Subcutaneous abdominal adipose tissue (tissue), 5 donors: ENCODE data around the gene CD96.
"Not testable (repeated sequence)": the region's sequence is repeated elsewhere in the genome, so short reads cannot be mapped to it uniquely, and the experiment has no call there.

Experiments used
- H3K27ac ChIP-seq: one replicate; pipeline ENCODE4 v1.7.0; 2013; ENCODE audit warnings: low read depth, mild to moderate bottlenecking, inconsistent platforms, low read length, moderate library complexity
- H3K27me3 ChIP-seq, 5 donors: one replicate each; pipeline ENCODE4 v1.7.0; 2013; ENCODE audit warnings: low read length in 5 of 5, inconsistent platforms in 1 of 5; ENCODE audit not compliant: control insufficient read depth in 5 of 5, insufficient read depth in 4 of 5
- H3K36me3 ChIP-seq, 5 donors: one replicate each; pipeline ENCODE4 v1.7.0; 2013; ENCODE audit warnings: low read length in 5 of 5; ENCODE audit not compliant: control insufficient read depth in 5 of 5, insufficient read depth in 5 of 5
- H3K4me1 ChIP-seq, 5 donors: one replicate each; pipeline ENCODE4 v1.7.0; 2013; ENCODE audit warnings: low read length in 5 of 5, mild to moderate bottlenecking in 3 of 5, moderate library complexity in 1 of 5; ENCODE audit not compliant: control insufficient read depth in 5 of 5, insufficient read depth in 5 of 5
- H3K4me3 ChIP-seq, 5 donors: one replicate each; pipeline ENCODE4 v1.7.0; 2013; ENCODE audit warnings: low read length in 5 of 5, low read depth in 1 of 5
- H3K9ac ChIP-seq, 5 donors: one replicate each; pipeline ENCODE4 v1.7.0; 2013; ENCODE audit warnings: low read length in 5 of 5, mild to moderate bottlenecking in 4 of 5, moderate library complexity in 3 of 5
- H3K9me3 ChIP-seq, 5 donors: one replicate each; pipeline ENCODE4 v1.7.0; 2013; ENCODE audit warnings: low read length in 5 of 5; ENCODE audit not compliant: control insufficient read depth in 5 of 5
- donor health status: healthy.
- donor health status: healthy.
- donor health status: healthy.
- donor health status: healthy.
- donor health status: healthy.

Gene CD96

GRCh38 chr3:111666041-111666735 lies 124.2 kb downstream of the CD96 start:
- Histone ChIP-seq H3K27me3 (no peaks in the 10 kb centered on the region), H3K27ac (no peak overlapping the region), H3K9me3 (peaks cover 0 to 3% (median 0%) of the 10 kb centered on the region in 5 donors), H3K4me3 (no peak overlapping the region), H3K9ac (no peak overlapping the region), H3K36me3 (no peaks in the 10 kb centered on the region), H3K4me1 (peaks cover 0 to 5% (median 0%) of the 10 kb centered on the region in 5 donors)

- Histone ChIP-seq H3K9me3 (no peaks in the 10 kb centered on the region), H3K9ac (peak overlapping the region in 1 of 5 donors; percentile 19), H3K27ac (no peak overlapping the region), H3K27me3 (no peaks in the 10 kb centered on the region), H3K4me3 (no peak overlapping the region), H3K4me1 (peaks cover 0 to 5% (median 0%) of the 10 kb centered on the region in 5 donors), H3K36me3 (no peaks in the 10 kb centered on the region)
Measured at GRCh38 chr3:111667170-111667569, 125.2 kb downstream of the CD96 start.

- H3K9me3 ChIP-seq = no peaks in the 10 kb centered on the region
- H3K9ac ChIP-seq = peak overlapping the region in 1 of 5 donors; percentile 19
- H3K36me3 ChIP-seq = no peaks in the 10 kb centered on the region
- H3K4me3 ChIP-seq = peak overlapping the region in 2 of 5 donors; percentile 20 to 21
- H3K4me1 ChIP-seq = peaks cover 0 to 5% (median 0%) of the 10 kb centered on the region in 5 donors
- no peak overlapping the region for H3K27ac ChIP-seq
- H3K27me3 ChIP-seq = no peaks in the 10 kb centered on the region
Measured at GRCh38 chr3:111667621-111668239, 125.7 kb downstream of the CD96 start.

GRCh38 chr3:111668326-111668725 lies 126.3 kb downstream of the CD96 start:
- no peaks in the 10 kb centered on the region for H3K9me3 ChIP-seq
- H3K9ac ChIP-seq = no peak overlapping the region
- H3K4me1 ChIP-seq = peaks cover 0 to 5% (median 0%) of the 10 kb centered on the region in 5 donors
- H3K36me3 ChIP-seq = no peaks in the 10 kb centered on the region
- no peaks in the 10 kb centered on the region for H3K27me3 ChIP-seq
- no peak overlapping the region for H3K27ac ChIP-seq
- H3K4me3 ChIP-seq = no peak overlapping the region

- Histone ChIP-seq H3K27me3 (no peaks in the 10 kb centered on the region), H3K36me3 (no peaks in the 10 kb centered on the region), H3K27ac (no peak overlapping the region), H3K4me3 (no peak overlapping the region), H3K4me1 (peaks cover 0 to 11% (median 5%) of the 10 kb centered on the region in 5 donors), H3K9ac (no peak overlapping the region), H3K9me3 (no peaks in the 10 kb centered on the region)
Measured at GRCh38 chr3:111668888-111669488, 127.0 kb downstream of the CD96 start.

- Histone ChIP-seq H3K27me3 (no peaks in the 10 kb centered on the region), H3K9ac (no peak overlapping the region), H3K4me3 (no peak overlapping the region), H3K36me3 (no peaks in the 10 kb centered on the region), H3K4me1 (peaks cover 0 to 21% (median 14%) of the 10 kb centered on the region in 5 donors), H3K27ac (no peak overlapping the region), H3K9me3 (no peaks in the 10 kb centered on the region)
Measured at GRCh38 chr3:111669926-111670630, 128.1 kb downstream of the CD96 start.

- not testable (repeated sequence) for H3K27ac ChIP-seq, H3K9me3 ChIP-seq, H3K27me3 ChIP-seq, H3K9ac ChIP-seq, H3K4me3 ChIP-seq, H3K36me3 ChIP-seq
- H3K4me1 ChIP-seq = peaks cover 0 to 29% (median 16%) of the 10 kb centered on the region in 5 donors
Measured at GRCh38 chr3:111672461-111672860, 130.5 kb downstream of the CD96 start.

GRCh38 chr3:111675846-111676210 lies 133.8 kb downstream of the CD96 start:
- no peak overlapping the region for H3K27ac ChIP-seq
- H3K9ac ChIP-seq = no peak overlapping the region
- H3K4me3 ChIP-seq = no peak overlapping the region
- peaks cover 0 to 26% (median 16%) of the 10 kb centered on the region in 5 donors for H3K4me1 ChIP-seq
- no peaks in the 10 kb centered on the region for H3K27me3 ChIP-seq
- H3K36me3 ChIP-seq = no peaks in the 10 kb centered on the region
- no peaks in the 10 kb centered on the region for H3K9me3 ChIP-seq

- H3K9ac ChIP-seq = peak overlapping the region in 1 of 5 donors; percentile 7
- H3K36me3 ChIP-seq = no peaks in the 10 kb centered on the region
- H3K9me3 ChIP-seq = no peaks in the 10 kb centered on the region
- no peaks in the 10 kb centered on the region for H3K27me3 ChIP-seq
- peaks cover 0 to 26% (median 16%) of the 10 kb centered on the region in 5 donors for H3K4me1 ChIP-seq
- H3K27ac ChIP-seq = no peak overlapping the region
- no peak overlapping the region for H3K4me3 ChIP-seq
Measured at GRCh38 chr3:111676211-111677006, 134.4 kb downstream of the CD96 start.
